A673 (cell line): ENCODE measurements around the gene RUNX2. TPM values are rescaled to one million over a fixed set of nuclear protein-coding genes. Genes with fewer than 3 reads are reported as not detected.

Experiments
- BruUV-seq: library from RNA; stranded (reverse); fragments of 400-500 nt; replicated peaks from 2 replicates; lab custom pipeline; 2021; lab: Mats Ljungman, UMichigan
- CTCF ChIA-PET: fragments of 300-600 bp; sonication (Branson Sonifier 250); formaldehyde crosslinking; loops from one replicate; lab custom pipeline; 2022; ENCODE audit warnings: antibody characterized with exemption; lab: Charles Lee
- POLR2A ChIA-PET: fragments of 300-600 bp; sonication (Branson Sonifier 250); formaldehyde crosslinking; loops from one replicate; lab custom pipeline; 2022; ENCODE audit warnings: antibody characterized with exemption; ENCODE audit not compliant: low non-redundant PET; lab: Charles Lee
- DNase-seq: peaks from one replicate; pipeline ENCODE4 v3.0.0-alpha.2; 2015; ENCODE audit warnings: low spot score
- H3K27ac ChIP-seq: fragments of 200-600 bp; sonication (generic); 2 replicates; pipeline ENCODE4 v1.5.1; 2016; ENCODE audit warnings: mixed run types, low read depth, mild to moderate bottlenecking, mixed read lengths, antibody characterized with exemption, low read length; ENCODE audit not compliant: poor library complexity, severe bottlenecking
- H3K27me3 ChIP-seq: fragments of 200-600 bp; sonication (generic); replicated peaks from 2 replicates; pipeline ENCODE4 v1.6.1; 2017; ENCODE audit warnings: mixed run types, low read depth, mild to moderate bottlenecking, mixed read lengths, antibody characterized with exemption, low read length; ENCODE audit not compliant: insufficient read depth, poor library complexity
- H3K36me3 ChIP-seq: fragments of 200-600 bp; sonication (generic); 2 replicates; pipeline ENCODE4 v1.6.1; 2016; ENCODE audit warnings: mixed run types, mild to moderate bottlenecking, mixed read lengths, antibody characterized with exemption, low read length; ENCODE audit not compliant: insufficient read depth, poor library complexity, severe bottlenecking
- H3K4me1 ChIP-seq: fragments of 200-600 bp; sonication (generic); 2 replicates; pipeline ENCODE4 v1.6.1; 2017; ENCODE audit warnings: mixed run types, mild to moderate bottlenecking, mixed read lengths, antibody characterized with exemption, low read length; ENCODE audit not compliant: insufficient read depth, poor library complexity, severe bottlenecking
- H3K4me3 ChIP-seq: fragments of 200-600 bp; sonication (generic); 2 replicates; pipeline ENCODE4 v1.5.1; 2016; ENCODE audit warnings: low read depth, mixed run types, mild to moderate bottlenecking, mixed read lengths, low read length; ENCODE audit not compliant: poor library complexity, severe bottlenecking
- H3K9me3 ChIP-seq: fragments of 200-600 bp; sonication (generic); 2 replicates; pipeline ENCODE4 v1.6.1; 2016; ENCODE audit warnings: mixed run types, low read depth, mild to moderate bottlenecking, mixed read lengths, antibody characterized with exemption, low read length; ENCODE audit not compliant: poor library complexity, severe bottlenecking
- EZH2 ChIP-seq: fragments of 200-600 bp; sonication (generic); IDR thresholded peaks from 2 replicates; pipeline ENCODE4 v1.6.1; 2017; ENCODE audit warnings: borderline replicate concordance, low read depth, mild to moderate bottlenecking, mixed read lengths, antibody characterized with exemption, low read length; ENCODE audit not compliant: poor library complexity, severe bottlenecking
- intact Hi-C: fragments of 100-400 bp; cut with micrococcal nuclease; formaldehyde crosslinking; loops from one replicate; pipeline ENCODE4 v1.10.0; 2022; ENCODE audit not compliant: unreplicated experiment
- total RNA-seq: library from RNA; stranded (reverse); gene quantifications from 2 replicates; pipeline ENCODE4 v1.2.3, GENCODE V29; 2021
- TF ChIP-seq, protein P1 (sequence below): fragments of 300-800, 200-600 bp; sonication (generic); conservative IDR thresholded peaks from 2 replicates; pipeline ENCODE4 v1.5.1; 2017; ENCODE audit warnings: low read depth, mild to moderate bottlenecking, antibody characterized with exemption, low read length, moderate library complexity, mixed read lengths

The RUNX2 gene
- total RNA-seq, 1 experiment from 2014 or later, result 4.9 TPM

DNA sequence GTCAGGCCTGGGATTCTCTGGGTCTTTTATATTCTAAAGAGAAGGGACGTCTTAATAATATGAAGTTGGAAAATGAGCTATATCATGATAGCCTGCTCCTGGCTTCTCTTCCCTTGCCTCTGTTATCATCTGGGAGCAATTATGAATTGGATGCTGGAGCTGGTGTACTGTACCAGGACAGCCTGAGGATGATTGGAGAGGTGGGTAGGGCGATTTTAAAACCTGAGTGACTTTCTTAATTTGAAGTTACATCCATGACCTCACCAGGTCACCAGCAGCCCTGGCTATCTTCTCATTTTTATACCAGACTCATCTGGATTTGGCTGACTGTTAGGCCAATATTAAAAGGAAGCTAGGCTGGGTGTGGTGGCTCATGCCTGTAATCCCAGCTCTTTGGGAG lies 369.9 kb downstream of the RUNX2 start:
- H3K9me3 ChIP-seq, result no peaks in the 10 kb centered on the region
- BruUV-seq, result no TSS peak
- DNase-seq, result no peak
- intact Hi-C loops, result no loop called here
- POLR2A ChIA-PET, result no interaction called here
- H3K27ac ChIP-seq, result no peak overlapping the region
- TF ChIP-seq, protein P1, sequence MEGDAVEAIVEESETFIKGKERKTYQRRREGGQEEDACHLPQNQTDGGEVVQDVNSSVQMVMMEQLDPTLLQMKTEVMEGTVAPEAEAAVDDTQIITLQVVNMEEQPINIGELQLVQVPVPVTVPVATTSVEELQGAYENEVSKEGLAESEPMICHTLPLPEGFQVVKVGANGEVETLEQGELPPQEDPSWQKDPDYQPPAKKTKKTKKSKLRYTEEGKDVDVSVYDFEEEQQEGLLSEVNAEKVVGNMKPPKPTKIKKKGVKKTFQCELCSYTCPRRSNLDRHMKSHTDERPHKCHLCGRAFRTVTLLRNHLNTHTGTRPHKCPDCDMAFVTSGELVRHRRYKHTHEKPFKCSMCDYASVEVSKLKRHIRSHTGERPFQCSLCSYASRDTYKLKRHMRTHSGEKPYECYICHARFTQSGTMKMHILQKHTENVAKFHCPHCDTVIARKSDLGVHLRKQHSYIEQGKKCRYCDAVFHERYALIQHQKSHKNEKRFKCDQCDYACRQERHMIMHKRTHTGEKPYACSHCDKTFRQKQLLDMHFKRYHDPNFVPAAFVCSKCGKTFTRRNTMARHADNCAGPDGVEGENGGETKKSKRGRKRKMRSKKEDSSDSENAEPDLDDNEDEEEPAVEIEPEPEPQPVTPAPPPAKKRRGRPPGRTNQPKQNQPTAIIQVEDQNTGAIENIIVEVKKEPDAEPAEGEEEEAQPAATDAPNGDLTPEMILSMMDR, result no peak
- no peak for TF ChIP-seq EZH2
- H3K4me1 ChIP-seq, result no peaks in the 10 kb centered on the region
- CTCF ChIA-PET, result no interaction called here
- no peaks in the 10 kb centered on the region for H3K27me3 ChIP-seq
- H3K36me3 ChIP-seq, result no peaks in the 10 kb centered on the region
- H3K4me3 ChIP-seq, result no peak overlapping the region

DNA sequence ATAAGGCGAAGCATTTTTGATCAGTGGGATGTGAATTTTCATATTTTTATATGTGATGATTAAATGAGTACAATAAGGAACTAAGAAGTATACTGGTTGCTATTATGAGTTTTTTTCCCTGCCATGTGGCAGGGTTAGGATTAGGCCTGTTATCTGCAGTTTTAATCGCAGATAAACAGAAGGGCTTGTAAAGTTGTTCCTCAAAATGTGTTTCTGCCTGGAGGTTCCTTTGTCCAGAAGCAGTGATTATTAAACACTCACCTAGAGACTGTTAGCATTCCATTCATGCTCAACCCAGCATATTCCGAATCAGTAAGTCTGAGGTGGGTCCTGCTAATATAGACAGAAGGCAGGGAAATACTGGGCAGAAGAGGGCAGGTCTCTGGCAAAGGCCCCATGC lies 371.5 kb downstream of the RUNX2 start:
- TF ChIP-seq, protein P1, result no peak
- no peak for TF ChIP-seq EZH2
- Histone ChIP-seq H3K36me3 (no peaks in the 10 kb centered on the region), H3K4me3 (no peak overlapping the region), H3K9me3 (no peaks in the 10 kb centered on the region), H3K27ac (no peak overlapping the region), H3K27me3 (no peaks in the 10 kb centered on the region), H3K4me1 (no peaks in the 10 kb centered on the region)
- POLR2A ChIA-PET, result no interaction called here
- intact Hi-C loops, result no loop called here
- BruUV-seq, result no TSS peak
- CTCF ChIA-PET, result no interaction called here
- no peak for DNase-seq

DNA sequence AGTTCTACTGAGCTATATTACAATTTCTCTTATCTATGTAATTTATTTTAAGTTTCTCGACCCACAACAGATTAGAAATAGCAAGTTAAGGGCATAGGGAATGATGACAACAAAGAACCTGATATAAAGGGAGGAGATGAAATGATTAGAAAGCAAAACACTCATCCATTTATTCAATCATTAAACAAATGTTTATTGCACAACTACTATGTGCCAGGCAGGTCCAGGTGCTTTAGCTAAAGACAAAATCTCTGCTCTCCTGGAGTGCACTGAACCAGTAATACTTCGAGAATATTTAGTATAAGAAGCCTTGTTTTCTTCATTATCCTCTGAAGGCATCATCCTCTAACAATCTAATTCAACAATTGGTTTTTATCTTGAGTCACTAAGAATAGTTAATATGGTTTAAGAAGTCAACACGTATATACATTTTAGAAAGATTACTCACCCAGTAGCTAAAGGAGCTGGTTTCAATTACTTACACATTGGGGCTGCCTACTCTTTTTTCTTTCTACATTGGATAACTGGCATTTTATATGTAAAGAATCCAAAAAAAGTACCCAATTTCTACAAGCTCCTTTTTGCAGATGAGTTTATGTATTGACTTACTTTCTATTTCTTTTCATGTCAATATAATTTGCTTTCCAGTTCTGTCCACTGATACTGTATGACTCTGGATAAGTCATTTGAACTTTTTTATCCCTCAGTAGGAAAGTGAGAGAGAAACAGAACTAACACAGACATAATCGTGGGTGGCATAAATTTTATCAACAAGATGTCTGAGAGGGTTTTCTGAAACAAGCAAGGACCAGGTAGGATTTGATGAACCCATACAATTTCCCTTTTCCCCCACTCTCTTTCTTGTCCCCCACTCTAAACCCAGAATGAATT lies 375.0 kb downstream of the RUNX2 start:
- ChIA-PET POLR2A (no interaction called here), CTCF (no interaction called here)
- Histone ChIP-seq H3K9me3 (no peaks in the 10 kb centered on the region), H3K27me3 (no peaks in the 10 kb centered on the region), H3K4me1 (no peaks in the 10 kb centered on the region), H3K27ac (no peak overlapping the region), H3K36me3 (no peaks in the 10 kb centered on the region), H3K4me3 (no peak overlapping the region)
- BruUV-seq, result no TSS peak
- DNase-seq, result no peak
- TF ChIP-seq EZH2, result no peak
- TF ChIP-seq, protein P1, result no peak
- intact Hi-C loops, result no loop called here
